Globus pallidus (tissue), 1 donor: Measurements from ENCODE around the gene RUBCNL.
"Not testable (repeated sequence)": the region's sequence is repeated elsewhere in the genome, so short reads cannot be mapped to it uniquely, and the experiment has no call there.

Experiments
- DNase-seq: peaks from one replicate; pipeline ENCODE4 v3.0.0-alpha.2; 2015; ENCODE audit warnings: low spot score

The RUBCNL gene

GRCh38 chr13:46373623-46374022 lies 13.4 kb downstream of the RUBCNL start:
- DNase-seq = no peak

GRCh38 chr13:46372938-46373337 lies 14.1 kb downstream of the RUBCNL start:
- DNase-seq = not testable (repeated sequence)

- no peak for DNase-seq
Observed at GRCh38 chr13:46372071-46372470, 15.0 kb downstream of the RUBCNL start.

- no peak for DNase-seq
Observed at GRCh38 chr13:46369506-46370277, 17.4 kb downstream of the RUBCNL start.

- DNase-seq = no peak
Observed at GRCh38 chr13:46367617-46368327, 19.3 kb downstream of the RUBCNL start.

- DNase-seq = no peak
Observed at GRCh38 chr13:46361276-46361934, 25.6 kb downstream of the RUBCNL start.

GRCh38 chr13:46360604-46361003 lies 26.4 kb downstream of the RUBCNL start:
- DNase-seq = no peak

GRCh38 chr13:46359714-46360113 lies 27.3 kb downstream of the RUBCNL start:
- DNase-seq = no peak

- no peak for DNase-seq
Observed at GRCh38 chr13:46355901-46356590, 31.0 kb downstream of the RUBCNL start.

GRCh38 chr13:46355088-46355468 lies 32.0 kb downstream of the RUBCNL start:
- DNase-seq = no peak

- no peak for DNase-seq
Observed at GRCh38 chr13:46354156-46355087, 32.6 kb downstream of the RUBCNL start.

- no peak for DNase-seq
Observed at GRCh38 chr13:46352805-46353204, 34.2 kb downstream of the RUBCNL start.

- DNase-seq = no peak
Observed at GRCh38 chr13:46350003-46350402, 37.0 kb downstream of the RUBCNL start.

GRCh38 chr13:46348961-46349360 lies 38.1 kb downstream of the RUBCNL start:
- no peak for DNase-seq

- DNase-seq = no peak
Observed at GRCh38 chr13:46347277-46347676, 39.8 kb downstream of the RUBCNL start.

- no peak for DNase-seq
Observed at GRCh38 chr13:46345866-46346265, 41.2 kb downstream of the RUBCNL start.

GRCh38 chr13:46345398-46345797 lies 41.7 kb downstream of the RUBCNL start:
- DNase-seq = no peak

- DNase-seq = no peak
Observed at GRCh38 chr13:46343279-46343994, 43.6 kb downstream of the RUBCNL start.

GRCh38 chr13:46342538-46342937 lies 44.5 kb downstream of the RUBCNL start:
- no peak for DNase-seq

GRCh38 chr13:46341112-46341711 lies 45.8 kb downstream of the RUBCNL start:
- no peak for DNase-seq
